HG03095 (cell line): ENCODE data around the gene BORCS5.
"Not testable (repeated sequence)": the region's sequence is repeated elsewhere in the genome, so short reads cannot be mapped to it uniquely, and the experiment has no call there.

Source experiments
- ATAC-seq: cut with Tn5 transposase; IDR thresholded peaks from one replicate; pipeline ENCODE4 v1.9.1; 2021; ENCODE audit warnings: moderate library complexity; ENCODE audit not compliant: unreplicated experiment

The BORCS5 gene

DNA sequence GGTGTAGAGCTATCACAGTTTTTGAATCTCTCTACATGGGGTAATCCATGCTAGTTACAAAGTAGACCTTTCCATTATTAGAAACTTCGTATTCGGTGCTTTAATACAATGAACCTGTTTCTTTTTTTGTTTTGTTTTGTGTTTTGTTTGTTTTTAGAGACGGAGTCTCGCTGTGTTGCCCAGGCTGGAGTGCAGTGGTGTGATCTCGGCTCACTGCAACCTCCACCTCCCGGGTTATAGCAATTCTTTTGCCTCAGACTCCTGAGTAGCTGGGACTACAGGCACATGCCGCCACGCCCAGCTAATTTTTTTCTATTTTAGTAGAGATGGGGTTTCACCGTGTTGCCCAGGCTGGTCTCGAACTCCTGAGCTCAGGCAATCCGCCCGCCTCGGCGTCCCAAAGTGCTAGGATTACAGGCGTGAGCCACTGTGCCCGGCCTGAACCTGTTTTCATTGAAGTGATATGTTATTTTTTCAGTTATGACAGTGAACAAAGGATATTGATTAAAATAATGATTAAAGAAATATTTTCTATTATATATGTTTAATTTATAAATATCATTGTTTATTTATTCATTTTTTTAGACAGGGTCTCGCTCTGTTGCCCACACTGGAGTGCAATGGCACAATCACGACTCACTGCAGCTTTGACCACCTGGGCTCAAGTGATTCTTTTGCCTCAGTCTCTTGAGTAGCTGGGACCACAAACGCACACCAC lies 5.3 kb upstream of the BORCS5 start:
- not testable (repeated sequence) for ATAC-seq

DNA sequence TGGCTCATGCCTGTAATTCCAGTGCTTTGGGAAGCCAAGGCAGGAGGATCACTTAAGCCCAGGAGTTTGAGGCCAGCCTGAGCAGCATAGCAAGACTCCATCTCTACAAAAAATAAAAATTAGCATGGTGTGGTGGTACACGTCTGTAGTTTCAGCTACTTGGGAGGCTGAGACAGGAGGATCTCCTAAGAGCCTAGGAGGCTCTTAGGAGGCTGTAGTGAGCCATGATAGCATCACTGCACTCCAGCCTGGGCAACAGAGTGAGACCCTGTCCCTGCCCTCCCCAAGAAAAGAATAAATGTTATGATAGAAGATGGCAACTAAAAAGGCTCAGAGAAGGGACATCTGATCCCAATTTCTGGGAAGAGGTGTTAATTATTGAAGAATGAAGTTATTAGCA lies 3.6 kb upstream of the BORCS5 start:
- ATAC-seq = no peak

- no peak for ATAC-seq
These were observed 3.1 kb upstream of the BORCS5 start for GRCh38 chr12:12353807-12354206.

GRCh38 chr12:12356467-12356895 lies 397 bp upstream of the BORCS5 start:
- no peak for ATAC-seq

DNA sequence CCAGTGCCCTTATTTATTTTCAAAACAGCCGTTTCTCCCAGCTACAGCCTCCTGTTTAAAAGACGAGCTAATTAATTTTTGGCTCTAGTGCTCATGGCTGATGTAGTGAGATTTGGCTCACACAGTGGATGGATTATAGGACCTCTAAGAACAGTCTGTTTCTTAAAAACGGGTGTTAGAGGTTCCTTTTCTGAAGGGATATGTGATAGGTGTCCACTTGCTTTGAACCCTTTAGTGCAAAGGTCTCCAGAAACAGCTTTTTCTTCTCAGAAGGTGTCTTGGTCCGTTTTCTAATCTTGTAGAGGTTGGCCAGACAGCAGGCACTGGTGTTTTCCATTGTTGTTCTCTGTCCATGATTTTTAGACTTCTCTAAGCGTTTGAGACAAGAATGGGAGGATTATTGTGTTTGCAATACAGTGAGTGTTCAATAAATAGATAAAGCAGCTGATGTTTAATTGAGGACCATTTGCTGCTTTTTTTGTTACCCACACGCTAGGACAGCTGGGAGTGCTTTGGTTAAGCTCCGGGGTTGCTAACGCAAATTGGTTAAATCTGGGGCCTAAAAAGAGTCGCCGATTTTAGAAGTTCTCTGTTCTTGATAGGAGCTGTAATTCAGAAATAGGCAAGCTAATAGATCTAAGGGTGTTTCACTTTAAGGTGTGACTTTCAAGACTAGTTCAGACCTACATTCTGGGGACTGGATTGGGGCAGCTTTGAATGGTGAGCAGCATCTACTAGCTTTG lies 1.0 kb downstream of the BORCS5 start:
- no peak for ATAC-seq

GRCh38 chr12:12358528-12358927 lies 1.6 kb downstream of the BORCS5 start:
- no peak for ATAC-seq

DNA sequence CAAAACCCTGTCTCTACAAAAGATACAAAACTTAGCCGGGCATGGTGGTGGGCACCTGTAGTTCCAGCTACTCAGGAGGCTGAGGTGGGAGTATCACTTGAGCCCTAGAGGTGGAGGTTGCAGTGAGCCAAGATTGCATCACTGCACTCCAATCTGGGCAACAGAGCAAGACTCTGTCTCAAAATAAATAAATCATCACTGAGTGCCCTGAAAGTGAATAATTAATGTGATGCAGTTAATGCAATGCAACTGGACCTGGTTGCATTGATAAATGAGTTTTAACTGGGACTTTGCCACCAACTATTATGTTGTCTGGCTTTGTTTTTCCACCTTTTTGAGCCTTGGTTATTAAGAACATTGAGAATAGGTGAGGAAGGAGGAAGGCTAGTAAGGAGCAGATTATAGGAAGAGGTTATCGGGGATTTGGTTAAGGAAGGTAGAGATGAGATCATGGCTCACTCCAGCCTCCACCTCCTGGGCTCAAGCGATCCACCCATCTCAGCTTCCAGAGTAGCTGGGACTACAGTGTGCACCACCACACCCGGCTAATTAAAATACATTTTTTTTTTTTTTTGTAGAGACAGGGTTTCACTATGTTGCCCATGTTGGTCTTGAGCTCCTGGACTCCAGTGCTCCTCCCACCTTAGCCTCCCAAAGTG lies 8.0 kb downstream of the BORCS5 start:
- no peak for ATAC-seq

DNA sequence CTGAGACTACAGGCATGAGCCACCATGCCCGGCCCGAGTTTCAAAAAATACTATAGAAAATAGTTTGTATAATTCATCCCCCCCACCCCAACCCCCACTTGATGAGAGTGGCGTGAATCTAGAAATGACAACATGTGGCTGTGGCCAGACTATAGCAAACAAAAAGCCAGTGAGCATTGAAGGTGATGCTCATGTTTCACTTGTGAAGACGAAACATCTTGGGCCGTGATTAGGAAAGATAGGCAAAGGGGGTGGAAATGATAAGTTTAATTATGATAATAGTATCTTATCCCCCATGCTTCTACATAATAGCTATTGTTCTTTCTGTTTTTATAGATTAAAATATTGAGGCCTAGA lies 8.5 kb downstream of the BORCS5 start:
- ATAC-seq = no peak

DNA sequence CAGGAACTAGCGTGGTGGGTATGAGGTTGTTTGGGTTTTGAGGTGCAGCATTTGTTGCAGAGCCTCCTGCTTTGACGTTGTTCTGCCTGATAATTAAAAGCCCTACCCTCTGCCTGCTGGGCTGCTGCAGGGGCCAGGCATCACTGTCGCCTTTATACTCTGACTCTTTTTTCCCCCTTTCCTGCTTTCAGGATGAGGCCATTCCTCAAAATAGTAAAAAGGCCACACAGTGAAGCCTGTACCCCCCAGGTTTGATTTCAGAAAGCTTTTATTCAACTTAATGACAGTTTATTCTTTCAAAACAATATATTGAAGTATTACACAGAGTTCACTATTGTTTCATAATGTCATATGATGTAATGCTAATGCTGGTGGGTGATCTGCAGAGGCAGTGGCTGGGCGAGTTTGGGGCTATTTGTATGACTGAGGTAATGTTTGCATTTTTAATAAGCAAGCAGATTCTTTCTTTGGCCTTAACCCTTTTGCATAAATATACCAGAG lies 9.1 kb downstream of the BORCS5 start:
- no peak for ATAC-seq

DNA sequence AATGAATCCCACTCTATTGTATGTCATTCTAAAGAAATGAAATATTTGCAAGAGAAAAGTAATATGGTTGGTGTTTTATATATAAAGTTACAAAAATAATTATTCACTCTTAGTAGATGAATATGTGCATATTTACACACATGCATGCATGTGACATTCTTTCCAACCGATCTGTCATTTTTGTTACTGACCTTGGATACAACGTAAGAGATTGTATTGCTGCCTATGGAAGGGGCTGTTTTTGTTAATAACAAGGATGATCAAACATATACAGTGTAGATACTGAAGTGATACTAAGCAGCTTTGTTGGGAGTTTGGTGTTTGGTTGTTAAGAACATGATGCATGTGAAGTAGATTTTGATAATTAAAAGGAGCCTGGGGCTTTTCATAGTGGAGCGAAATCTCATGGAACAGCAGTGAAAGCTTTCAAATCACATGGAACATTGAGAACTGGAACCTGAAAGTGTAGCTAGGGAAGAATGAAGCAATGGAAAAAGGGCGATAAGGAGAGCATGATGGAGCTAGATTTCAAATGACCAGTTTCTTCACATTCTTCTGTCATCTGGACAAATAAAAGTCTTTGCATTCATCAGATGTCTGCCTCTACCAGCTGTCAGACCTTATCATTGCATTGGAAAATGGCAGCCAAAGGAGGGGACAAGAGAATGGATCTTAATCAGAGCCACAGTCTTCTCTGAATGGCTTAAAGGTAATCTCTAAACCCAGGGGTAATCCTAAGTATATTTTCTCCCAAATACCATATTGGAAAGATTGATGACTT lies 10.0 kb downstream of the BORCS5 start:
- no peak for ATAC-seq

DNA sequence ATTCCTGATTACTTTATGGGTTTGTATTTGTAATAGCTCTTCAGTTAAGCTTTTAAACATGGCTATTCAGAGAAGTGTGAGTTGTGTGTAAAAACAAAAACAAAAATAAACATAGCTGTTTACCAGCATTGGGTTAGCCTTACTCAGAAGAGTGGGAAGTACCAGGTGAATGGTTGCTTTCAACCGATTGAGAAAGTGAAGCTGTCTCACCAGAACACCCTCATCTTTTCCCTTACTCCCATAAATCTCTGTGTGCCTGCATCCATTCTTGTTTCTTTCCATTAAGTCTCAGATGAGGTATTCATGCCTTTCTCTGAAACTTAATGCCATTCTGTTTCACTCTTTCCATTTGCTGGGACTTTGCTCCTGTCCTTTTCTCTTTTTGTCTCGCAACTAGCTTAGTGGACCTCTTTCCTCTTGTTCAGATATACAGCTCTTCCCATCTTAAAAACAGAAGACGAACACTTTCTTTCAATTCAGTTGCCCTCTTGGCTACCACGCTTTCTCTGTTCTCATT lies 10.7 kb downstream of the BORCS5 start:
- no peak for ATAC-seq

- no peak for ATAC-seq
These were observed 16.3 kb downstream of the BORCS5 start for GRCh38 chr12:12372946-12373722.

- no peak for ATAC-seq
These were observed 20.0 kb downstream of the BORCS5 start for GRCh38 chr12:12376646-12377448.

GRCh38 chr12:12378616-12379015 lies 21.7 kb downstream of the BORCS5 start:
- no peak for ATAC-seq

- ATAC-seq = no peak
These were observed 23.2 kb downstream of the BORCS5 start for GRCh38 chr12:12379831-12380730.

GRCh38 chr12:12380949-12381593 lies 24.2 kb downstream of the BORCS5 start:
- no peak for ATAC-seq

GRCh38 chr12:12381982-12382381 lies 25.1 kb downstream of the BORCS5 start:
- ATAC-seq = no peak
